ENCODE measurements around the gene RAB40C. TPM values are rescaled to one million over a fixed set of nuclear protein-coding genes. Genes with fewer than 3 reads are reported as not detected.

The RAB40C gene
- total and polyA plus RNA-seq, 2 donors (not counting 1 experiment from before 2014, with no cell fraction given) = 12.7 to 26.9 TPM

DNA sequence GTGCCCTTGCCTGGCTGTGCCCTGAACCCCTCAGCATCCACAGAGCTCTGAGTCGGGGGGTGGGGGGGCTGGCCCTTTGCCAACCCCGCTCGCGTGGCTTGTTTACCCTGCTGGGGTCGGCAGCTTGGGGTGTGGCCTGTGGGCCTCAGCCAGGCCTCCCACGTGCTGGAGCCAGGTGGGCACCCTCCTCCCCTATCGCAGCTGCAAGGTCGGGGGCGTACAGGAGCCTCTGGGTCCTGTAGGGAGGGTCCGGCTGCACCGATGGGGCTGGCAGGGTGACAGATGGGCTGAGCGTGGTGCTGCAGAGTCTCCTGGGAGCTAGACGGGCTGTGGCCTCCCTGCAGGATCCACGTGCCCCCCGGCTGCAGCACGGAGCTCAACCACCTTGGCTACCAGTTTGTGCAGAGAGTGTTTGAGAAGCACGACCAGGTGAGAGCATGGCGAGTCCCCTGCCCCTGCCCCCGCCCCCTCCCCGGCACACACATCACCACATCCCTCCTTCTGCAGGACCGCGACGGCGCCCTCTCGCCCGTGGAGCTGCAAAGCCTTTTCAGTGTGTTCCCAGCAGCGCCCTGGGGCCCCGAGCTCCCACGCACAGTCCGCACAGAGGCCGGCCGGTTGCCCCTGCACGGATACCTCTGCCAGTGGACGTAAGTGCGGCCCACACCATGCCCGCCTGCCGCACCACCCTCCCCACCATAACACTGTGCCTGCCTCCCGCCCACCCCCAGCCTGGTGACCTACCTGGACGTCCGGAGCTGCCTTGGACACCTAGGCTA, 81.7 kb downstream of the RAB40C start:
- Histone ChIP-seq H3K36me3 (replicated peaks in 1 of 2; ENCODE audit: control extremely low read depth in 1 of 2, control insufficient read depth in 1 of 2, extremely low read depth in 1 of 2, insufficient read depth in 2 of 2, low read length in 1 of 2) (peaks cover 0 to 31% of the 10 kb centered on the region in 2 experiments), H3K79me2 (ENCODE audit: control insufficient read depth, insufficient read depth, low read length) (peaks cover 5% of the 10 kb centered on the region), H3K9me3 (ENCODE audit: control extremely low read depth in 1 of 3, control insufficient read depth in 2 of 3, insufficient read depth in 1 of 3, low read length in 2 of 3) (peaks cover 0 to 4% (median 0%) of the 10 kb centered on the region in 3 donors), H3K27me3 (replicated peaks in 1 of 4; ENCODE audit: control extremely low read depth in 1 of 4, control insufficient read depth in 3 of 4, insufficient read depth in 4 of 4, low read length in 3 of 4) (peaks cover 0 to 16% (median 7%) of the 10 kb centered on the region in 4 experiments), H3K9ac (ENCODE audit: low read length) (no peak overlapping the region), H3K4me2 (replicated peaks; ENCODE audit: low read depth, low read length, poor library complexity, severe bottlenecking) (no peak overlapping the region), H3K27ac (ENCODE audit: low read length in 2 of 2) (no peak overlapping the region), H2AFZ (ENCODE audit: insufficient read depth, low read depth, low read length, poor library complexity, severe bottlenecking) (no peak overlapping the region), H4K20me1 (ENCODE audit: control insufficient read depth, insufficient read depth, low read length, poor library complexity, severe bottlenecking) (peaks cover 31% of the 10 kb centered on the region), H3K4me1 (ENCODE audit: control insufficient read depth in 2 of 2, insufficient read depth in 2 of 2, low read length in 2 of 2) (peaks cover 21 to 32% of the 10 kb centered on the region in 2 donors), H3K4me3 (ENCODE audit: control extremely low read depth in 1 of 5, extremely low read depth in 1 of 5, insufficient read depth in 1 of 5, low read depth in 2 of 5, low read length in 4 of 5) (no peak overlapping the region)
- Mint-ChIP-seq H3K27ac (no peak overlapping the region), H3K27me3 (peaks cover 6% of the 10 kb centered on the region), H3K4me3 (no peak overlapping the region), H3K4me1 (peaks cover 19% of the 10 kb centered on the region), H3K9me3 (ENCODE audit: insufficient read depth) (no peaks in the 10 kb centered on the region)
- CTCF ChIA-PET = interaction anchor here (1.0 kb wide), 1 partner anchor 100 kb away, joined by 3 read pairs; no protein-coding TSS in a partner anchor
- intact Hi-C loops (cut with micrococcal nuclease) = no loop called here
- DNase-seq (no peak), ATAC-seq (ENCODE audit: low read depth) (no peak)
- POLR2A ChIA-PET = no interaction called here
- WGBS (ENCODE audit: insufficient coverage) = 94% methylated on average over 32 of the region's 40 CpGs
- TF ChIP-seq CTCF (IDR thresholded peaks at IDR 0.05) = no peak
- no peak for TF ChIP-seq EZH2 (IDR thresholded peaks at IDR 0.05; ENCODE audit: borderline replicate concordance, insufficient read depth, low read depth, low read length, poor library complexity, severe bottlenecking)

- ChIA-PET CTCF (no interaction called here), POLR2A (no interaction called here)
- Histone ChIP-seq H3K79me2 (ENCODE audit: control insufficient read depth, insufficient read depth, low read length) (peaks cover 5% of the 10 kb centered on the region), H3K9me3 (ENCODE audit: control extremely low read depth in 1 of 3, control insufficient read depth in 2 of 3, insufficient read depth in 1 of 3, low read length in 2 of 3) (peaks cover 0 to 7% (median 0%) of the 10 kb centered on the region in 3 donors), H2AFZ (ENCODE audit: insufficient read depth, low read depth, low read length, poor library complexity, severe bottlenecking) (no peak overlapping the region), H3K4me1 (ENCODE audit: control insufficient read depth in 2 of 2, insufficient read depth in 2 of 2, low read length in 2 of 2) (peaks cover 18 to 30% of the 10 kb centered on the region in 2 donors), H3K27ac (ENCODE audit: low read length in 2 of 2) (no peak overlapping the region), H3K27me3 (replicated peaks in 1 of 4; ENCODE audit: control extremely low read depth in 1 of 4, control insufficient read depth in 3 of 4, insufficient read depth in 4 of 4, low read length in 3 of 4) (peaks cover 0 to 24% (median 10%) of the 10 kb centered on the region in 4 experiments), H3K36me3 (replicated peaks in 1 of 2; ENCODE audit: control extremely low read depth in 1 of 2, control insufficient read depth in 1 of 2, extremely low read depth in 1 of 2, insufficient read depth in 2 of 2, low read length in 1 of 2) (peaks cover 0 to 31% of the 10 kb centered on the region in 2 experiments), H3K9ac (ENCODE audit: low read length) (no peak overlapping the region), H4K20me1 (ENCODE audit: control insufficient read depth, insufficient read depth, low read length, poor library complexity, severe bottlenecking) (peaks cover 31% of the 10 kb centered on the region), H3K4me3 (ENCODE audit: control extremely low read depth in 1 of 5, extremely low read depth in 1 of 5, insufficient read depth in 1 of 5, low read depth in 2 of 5, low read length in 4 of 5) (no peak overlapping the region), H3K4me2 (replicated peaks; ENCODE audit: low read depth, low read length, poor library complexity, severe bottlenecking) (no peak overlapping the region)
- intact Hi-C loops (cut with micrococcal nuclease) = no loop called here
- no peak for TF ChIP-seq CTCF (IDR thresholded peaks at IDR 0.05)
- TF ChIP-seq EZH2 (IDR thresholded peaks at IDR 0.05; ENCODE audit: borderline replicate concordance, insufficient read depth, low read depth, low read length, poor library complexity, severe bottlenecking) = no peak
- Mint-ChIP-seq H3K27ac (no peak overlapping the region), H3K9me3 (ENCODE audit: insufficient read depth) (no peaks in the 10 kb centered on the region), H3K4me3 (no peak overlapping the region), H3K27me3 (peaks cover 6% of the 10 kb centered on the region), H3K4me1 (peaks cover 24% of the 10 kb centered on the region)
- ATAC-seq (ENCODE audit: low read depth) (no peak), DNase-seq (no peak)
- 97% methylated on average over 19 of the region's 19 CpGs for WGBS (ENCODE audit: insufficient coverage)
These were observed 82.5 kb downstream of the RAB40C start for GRCh38 chr16:672371-672770.

Data from B cell (primary cell).